Heart right ventricle (tissue), 16 donors: ENCODE measurements around the gene MRPL49. TPM values are rescaled to one million over a fixed set of nuclear protein-coding genes. Genes with fewer than 3 reads are reported as not detected.

Source experiments
- ATAC-seq, 8 donors: fragments of 200-7000 bp; cut with Tn5 transposase; one replicate each; pipeline ENCODE4 v1.9.1; 2020; ENCODE audit warnings: mild to moderate bottlenecking in 8 of 8, moderate library complexity in 8 of 8, moderate number of reproducible peaks in 1 of 8
- DNase-seq, 2 donors: peaks; one replicate each; pipeline ENCODE4 v3.0.0-alpha.2; 2020
- H3K27ac ChIP-seq, 10 donors: fragments of 200-600 bp; sonication (generic) in 2 of 10; one replicate each; pipeline versions ENCODE4 v1.5.0 to v1.8.0; 2020 to 2022; ENCODE audit warnings: mild to moderate bottlenecking in 3 of 10
- H3K27me3 ChIP-seq, 7 donors: fragments of 200-600 bp; one replicate each; pipeline ENCODE4 v1.8.0; 2021 to 2022; ENCODE audit warnings: mild to moderate bottlenecking in 2 of 7
- H3K36me3 ChIP-seq, 9 donors: fragments of 200-600 bp; sonication (generic) in 1 of 9; one replicate each; pipeline versions ENCODE4 v1.5.0 to v1.8.0; 2020 to 2022; ENCODE audit warnings: mild to moderate bottlenecking in 2 of 9
- H3K4me1 ChIP-seq, 9 donors: fragments of 200-600 bp; sonication (generic) in 1 of 9; one replicate each; pipeline versions ENCODE4 v1.5.0 to v1.8.0; 2020 to 2022; ENCODE audit warnings: mild to moderate bottlenecking in 4 of 9
- H3K4me3 ChIP-seq, 10 donors: fragments of 200-600 bp; sonication (generic) in 2 of 10; one replicate each; pipeline versions ENCODE4 v1.5.0 to v1.8.0; 2020 to 2022; ENCODE audit warnings: mild to moderate bottlenecking in 7 of 10, moderate library complexity in 2 of 10
- H3K9me3 ChIP-seq, 11 donors: fragments of 200-600 bp in 10 of 11; sonication (generic) in 2 of 11; one replicate each; pipeline versions ENCODE4 v1.5.0 to v1.8.0; 2013 to 2022; ENCODE audit warnings: mild to moderate bottlenecking in 2 of 11, control low read depth in 1 of 11, moderate library complexity in 1 of 11
- WGBS, 2 donors: extraction: QIAGEN DNeasy Blood & Tissue Kit; methylation state at CpG; one replicate each; pipeline ENCODE4 v1.1.7; 2013; ENCODE audit warnings: inconsistent platforms in 1 of 2; 5-methylcytosine and 5-hydroxymethylcytosine counted together
- intact Hi-C, 10 donors: fragments of 100-400 bp; cut with DNase I; formaldehyde crosslinking; loops; one replicate each; pipeline versions ENCODE4 v1.11.1 to v1.14.2; 2022
- polyA plus RNA-seq, 2 donors: library from polyadenylated mRNA; stranded (reverse); fragments of 200-250 nt; gene quantifications; one replicate each; pipeline ENCODE4 v1.2.3, GENCODE V29; 2013
- total RNA-seq, 10 donors: library from RNA; stranded (reverse); fragmentation: NEBNext Ultra II Directional in 3 of 10; extraction: Animal tissue kit (Norgen Biotek cat#: 25700) in 3 of 10; gene quantifications; one replicate each; pipeline versions ENCODE4 v1.2.1 to v1.2.4, GENCODE V29; 2021 to 2023
- TF ChIP-seq, protein P1 (sequence below), 9 donors: fragments of 200-600 bp; sonication (generic) in 2 of 9; IDR thresholded peaks; one replicate each; pipeline versions ENCODE4 v1.5.0 to v1.8.0; 2021 to 2022; ENCODE audit warnings: antibody characterized with exemption in 9 of 9, mild to moderate bottlenecking in 5 of 9, moderate library complexity in 1 of 9
- donor health status: Arrhythmogenic right ventricular cardiomyopathy.
- donor health status: ischemic (EF 13 %, LVEDD 7.1; RV severe dilation, severe dysfunction).
- donor health status: healthy with polysubstance abuse.
- donor health status: DM: no; HTN: yes; CAD: no.
- donor health status: DM: no; HTN: no; CAD: no.
- donor health status: ischemic (EF 25% LVEDD 6.9; RV normal size, moderate dysfunction).
- donor health status: ischemic (EF 25% LVEDD 5.7; RV mildly dilated, moderate dysfunction).
- donor health status: healthy.
- donor health status: DM: yes; HTN: yes; CAD: no.
- donor health status: Ischemic cardiomyopathy.
- donor health status: ischemic (EF 35%, LVEDD 5.7; RV mildly dilated, moderate dysfunction).
- donor health status: nonischemic (EF 11% LVEDD 7.7; RV severe dilation, severe dysfunction).
- donor health status: DM: yes; HTN: yes; CAD: no.
- donor health status: PGD.
- donor health status: ischemic (EF 29% LVEDD 5.4; RV normal size, mild dysfunction).
- donor health status: nonischemic (EF 23%, LVEDD 6.1; RV moderate dilation, normal function).

MRPL49 gene
- total and polyA plus RNA-seq, 12 donors = 6.4 to 44.8 (median 39.3) TPM

DNA sequence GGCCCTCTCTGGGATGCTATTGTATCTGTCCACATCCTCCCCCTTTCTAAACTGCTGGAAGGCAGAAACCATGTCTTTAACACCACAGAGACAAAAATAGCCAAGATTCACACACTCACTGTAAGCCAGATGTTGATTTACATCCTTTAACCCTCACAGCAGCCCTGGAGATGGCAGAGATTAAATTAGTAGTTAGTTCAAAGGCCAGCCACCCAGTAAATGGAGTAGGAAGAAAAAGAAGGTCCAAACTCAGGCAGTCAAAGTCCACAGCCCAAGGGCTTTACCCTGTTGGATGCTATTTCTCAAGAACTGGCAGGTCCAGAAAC lies 2.5 kb upstream of the MRPL49 start:
- no peaks in the 10 kb centered on the region for H3K9me3 ChIP-seq
- TF ChIP-seq, protein P1, sequence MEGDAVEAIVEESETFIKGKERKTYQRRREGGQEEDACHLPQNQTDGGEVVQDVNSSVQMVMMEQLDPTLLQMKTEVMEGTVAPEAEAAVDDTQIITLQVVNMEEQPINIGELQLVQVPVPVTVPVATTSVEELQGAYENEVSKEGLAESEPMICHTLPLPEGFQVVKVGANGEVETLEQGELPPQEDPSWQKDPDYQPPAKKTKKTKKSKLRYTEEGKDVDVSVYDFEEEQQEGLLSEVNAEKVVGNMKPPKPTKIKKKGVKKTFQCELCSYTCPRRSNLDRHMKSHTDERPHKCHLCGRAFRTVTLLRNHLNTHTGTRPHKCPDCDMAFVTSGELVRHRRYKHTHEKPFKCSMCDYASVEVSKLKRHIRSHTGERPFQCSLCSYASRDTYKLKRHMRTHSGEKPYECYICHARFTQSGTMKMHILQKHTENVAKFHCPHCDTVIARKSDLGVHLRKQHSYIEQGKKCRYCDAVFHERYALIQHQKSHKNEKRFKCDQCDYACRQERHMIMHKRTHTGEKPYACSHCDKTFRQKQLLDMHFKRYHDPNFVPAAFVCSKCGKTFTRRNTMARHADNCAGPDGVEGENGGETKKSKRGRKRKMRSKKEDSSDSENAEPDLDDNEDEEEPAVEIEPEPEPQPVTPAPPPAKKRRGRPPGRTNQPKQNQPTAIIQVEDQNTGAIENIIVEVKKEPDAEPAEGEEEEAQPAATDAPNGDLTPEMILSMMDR (IDR thresholded peaks at IDR 0.05) = no peak
- no peaks in the 10 kb centered on the region for H3K27me3 ChIP-seq
- H3K4me3 ChIP-seq = no peak overlapping the region
- H3K27ac ChIP-seq = no peak overlapping the region
- H3K4me1 ChIP-seq = peaks cover 9 to 66% (median 43%) of the 10 kb centered on the region in 9 donors
- intact Hi-C loops = loop anchor here in 5 of 10 donors (2.0 to 10.0 kb wide), 9 partner anchors 63 to 345 kb away; partner anchors contain the start of genes ARL2 (in 3 of the 5), CAPN1 (in 1 of the 5), PPP2R5B (in 1 of the 5) and SF1 (in 1 of the 5)
- H3K36me3 ChIP-seq = peaks cover 0 to 56% (median 29%) of the 10 kb centered on the region in 9 donors
- DNase-seq (no peak), ATAC-seq (no peak)

DNA sequence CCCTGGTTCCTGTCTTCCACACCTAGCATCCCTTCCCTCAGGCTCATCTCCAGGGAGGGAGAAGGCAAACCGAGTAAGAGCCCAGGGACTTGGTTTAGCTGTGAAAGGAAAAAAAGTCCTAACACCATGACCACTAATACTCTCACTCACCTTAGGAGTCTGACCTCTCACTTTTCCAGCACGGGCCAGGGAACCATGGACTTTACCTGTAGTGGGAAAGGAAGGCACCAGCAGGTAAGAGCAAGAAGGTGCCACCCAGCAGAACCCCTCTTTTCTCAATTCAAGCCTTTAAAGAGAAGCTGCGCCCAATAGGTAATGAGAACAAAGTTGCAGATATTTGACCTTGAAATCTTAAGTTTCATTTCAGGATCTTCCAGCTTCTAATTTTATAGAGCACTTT lies 1.3 kb upstream of the MRPL49 start:
- ATAC-seq = no peak
- H3K4me1 ChIP-seq = peaks cover 9 to 63% (median 42%) of the 10 kb centered on the region in 9 donors

DNA sequence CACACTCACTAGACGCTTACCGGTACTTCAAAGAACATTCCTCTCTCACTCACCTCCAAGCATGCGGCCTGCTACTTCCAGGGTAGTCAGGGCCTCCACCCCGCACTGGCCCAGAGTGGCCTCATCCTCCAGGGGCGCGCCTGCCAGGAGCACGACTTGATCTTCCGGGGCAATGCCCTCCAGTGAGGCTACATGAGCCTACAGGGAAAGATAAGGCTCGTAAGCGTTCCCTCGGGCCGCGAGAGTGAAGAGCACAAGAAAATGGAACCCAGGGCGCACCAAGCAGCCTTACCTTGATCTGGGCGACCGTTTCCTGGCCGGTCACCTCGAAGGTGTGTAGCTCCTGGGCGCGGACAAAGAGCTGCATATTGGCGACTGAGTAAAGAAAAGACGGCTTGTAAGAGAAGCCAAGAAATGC lies 665 bp upstream of the MRPL49 start:
- H3K27ac ChIP-seq = peak overlapping the region; percentile 59 to 98 (median 90)
- no peak for ATAC-seq
- peaks cover 0 to 63% (median 40%) of the 10 kb centered on the region in 9 donors for H3K36me3 ChIP-seq
- TF ChIP-seq, protein P1 (IDR thresholded peaks at IDR 0.05) = no peak
- peaks cover 6 to 57% (median 35%) of the 10 kb centered on the region in 9 donors for H3K4me1 ChIP-seq
- 1 to 2% methylated on average over 22 of the region's 22 CpGs for WGBS, 2 donors
- intact Hi-C loops = loop anchor here in 3 of 10 donors (5.0 kb wide), 3 partner anchors 39 to 109 kb away; partner anchors contain the start of genes CDCA5 (in 2 of the 3), ZFPL1 (in 2 of the 3), ARL2 (in 1 of the 3) and SNX15 (in 1 of the 3)
- peak overlapping the region; percentile 65 to 100 (median 92) for H3K4me3 ChIP-seq
- no peaks in the 10 kb centered on the region for H3K27me3 ChIP-seq
- H3K9me3 ChIP-seq = no peaks in the 10 kb centered on the region
- no peak for DNase-seq

More for the DNA sequence above, 1.3 kb upstream of the MRPL49 start:
- Histone ChIP-seq H3K36me3 (peaks cover 0 to 61% (median 34%) of the 10 kb centered on the region in 9 donors), H3K9me3 (no peaks in the 10 kb centered on the region), H3K27me3 (no peaks in the 10 kb centered on the region), H3K27ac (peak overlapping the region in 9 of 10 donors; percentile 83 to 98 (median 93)), H3K4me3 (peak overlapping the region; percentile 65 to 100 (median 92))
- no peak for DNase-seq
- TF ChIP-seq, protein P1 (IDR thresholded peaks at IDR 0.05) = no peak
- WGBS, 2 donors = 73 to 77% methylated on average over 3 of the region's 3 CpGs
- intact Hi-C loops = loop anchor here in 3 of 10 donors (5.0 kb wide), 3 partner anchors 39 to 109 kb away; partner anchors contain the start of genes CDCA5 (in 2 of the 3), ZFPL1 (in 2 of the 3), ARL2 (in 1 of the 3) and SNX15 (in 1 of the 3)

DNA sequence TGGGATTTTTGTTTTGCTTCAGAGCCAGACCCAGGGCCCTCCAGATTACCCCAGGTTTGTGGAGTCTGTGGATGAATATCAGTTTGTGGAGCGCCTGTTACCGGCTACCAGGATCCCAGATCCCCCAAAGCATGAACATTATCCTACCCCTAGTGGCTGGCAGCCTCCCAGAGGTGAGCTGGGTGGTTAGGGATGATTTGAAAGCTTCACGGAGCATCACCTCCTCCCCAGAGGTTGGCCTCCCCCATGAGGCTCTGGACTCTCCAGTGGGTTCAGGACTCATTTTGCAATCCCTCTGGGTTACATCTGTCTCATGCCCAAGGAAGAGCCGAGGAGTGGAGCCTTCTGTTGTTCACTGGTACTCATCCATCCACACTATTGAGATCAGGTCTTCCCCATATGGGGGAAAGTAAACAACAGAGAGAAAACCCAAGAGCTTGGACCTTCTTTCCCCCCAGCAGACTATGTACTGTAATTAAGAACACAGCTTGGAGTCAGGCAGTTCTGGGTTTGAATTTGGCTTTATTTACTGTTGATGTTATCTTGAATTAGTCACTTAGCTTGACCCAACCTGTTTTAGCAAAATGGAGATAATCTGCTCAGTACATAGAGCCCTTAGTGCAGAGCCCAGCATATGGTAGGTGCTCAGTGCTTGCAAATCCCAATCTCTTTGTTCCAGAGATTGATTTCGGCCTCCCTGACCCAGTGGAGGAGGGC lies 2.5 kb downstream of the MRPL49 start:
- Histone ChIP-seq H3K27me3 (no peaks in the 10 kb centered on the region), H3K9me3 (no peaks in the 10 kb centered on the region), H3K27ac (no peak overlapping the region), H3K4me1 (peaks cover 3 to 34% (median 24%) of the 10 kb centered on the region in 9 donors), H3K36me3 (peaks cover 3 to 76% (median 61%) of the 10 kb centered on the region in 9 donors), H3K4me3 (no peak overlapping the region)
- intact Hi-C loops = loop anchor here in 3 of 10 donors (5.0 kb wide), 3 partner anchors 42 to 112 kb away; partner anchors contain the start of genes CDCA5 (in 2 of the 3), ZFPL1 (in 2 of the 3), ARL2 (in 1 of the 3) and SNX15 (in 1 of the 3)
- no peak for DNase-seq
- ATAC-seq = no peak
- WGBS, 2 donors = 88 to 92% methylated on average over 5 of the region's 5 CpGs
- TF ChIP-seq, protein P1 (IDR thresholded peaks at IDR 0.05) = no peak
